Activated naive CD4-positive, alpha-beta T cell (primary cell): ENCODE measurements around the gene CLEC16A.
"Not testable (repeated sequence)": the region's sequence is repeated elsewhere in the genome, so short reads cannot be mapped to it uniquely, and the experiment has no call there.

Experiments used
- DNase-seq, 4 experiments: peaks; one replicate each; lab custom pipeline; 2025; lab: John Stamatoyannopoulos, UW

The CLEC16A gene

GRCh38 chr16:10939649-10940234 is 4.6 kb upstream of the CLEC16A start:
- DNase-seq = no peak

GRCh38 chr16:10940501-10941079 is 3.8 kb upstream of the CLEC16A start:
- no peak for DNase-seq

- no peak for DNase-seq
These were observed 3.0 kb upstream of the CLEC16A start for GRCh38 chr16:10941127-10941933.

- not testable (repeated sequence) for DNase-seq
These were observed 2.4 kb upstream of the CLEC16A start for GRCh38 chr16:10941935-10942351.

GRCh38 chr16:10942352-10943063 is 1.9 kb upstream of the CLEC16A start, which contains the start of gene DEXI:
Gene DEXI (minus strand): TSS chr16:10942468. CDS start chr16:10942005, 463 bp downstream.
- peak; percentile 87 to 95 (median 88) for DNase-seq

GRCh38 chr16:10943064-10943353 is 1.4 kb upstream of the CLEC16A start:
- no peak for DNase-seq

GRCh38 chr16:10945065-10945787 is 862 bp downstream of the CLEC16A start:
- no peak for DNase-seq

- DNase-seq = no peak
These were observed 1.9 kb downstream of the CLEC16A start for GRCh38 chr16:10946308-10946707.

- no peak for DNase-seq
These were observed 2.9 kb downstream of the CLEC16A start for GRCh38 chr16:10947211-10947787.

GRCh38 chr16:10949424-10949970 is 5.1 kb downstream of the CLEC16A start:
- peak in 2 of 4 experiments; percentile 15 to 23 for DNase-seq

- DNase-seq = no peak
These were observed 6.0 kb downstream of the CLEC16A start for GRCh38 chr16:10950393-10950792.

GRCh38 chr16:10951026-10951425 is 6.7 kb downstream of the CLEC16A start:
- DNase-seq = no peak

- DNase-seq = no peak
These were observed 10.5 kb downstream of the CLEC16A start for GRCh38 chr16:10954903-10955302.

GRCh38 chr16:10957771-10958482 is 13.6 kb downstream of the CLEC16A start:
- DNase-seq = no peak

GRCh38 chr16:10959161-10959560 is 14.8 kb downstream of the CLEC16A start:
- no peak for DNase-seq

GRCh38 chr16:10961231-10961630 is 16.9 kb downstream of the CLEC16A start:
- DNase-seq = no peak

GRCh38 chr16:10964039-10964890 is 19.9 kb downstream of the CLEC16A start:
- peak; percentile 33 to 77 (median 60) for DNase-seq

GRCh38 chr16:10964891-10965326 is 20.5 kb downstream of the CLEC16A start:
- peak in 1 of 4 experiments; percentile 7 for DNase-seq

- no peak for DNase-seq
These were observed 21.2 kb downstream of the CLEC16A start for GRCh38 chr16:10965440-10966061.
